Choroid plexus epithelial cell (primary cell): ENCODE measurements around the gene C1orf185.
A peak's percentile ranks its signal among the peaks of the same experiment; 100 is the strongest.
"Not testable (repeated sequence)": the region's sequence is repeated elsewhere in the genome, so short reads cannot be mapped to it uniquely, and the experiment has no call there.

Source experiments
- DNase-seq: peaks from one replicate; pipeline ENCODE4 v3.0.0-alpha.2; 2010; ENCODE audit warnings: low read depth
- H3K4me3 ChIP-seq: 2 replicates; pipeline ENCODE4 v1.5.1; 2011; ENCODE audit warnings: low read depth, mild to moderate bottlenecking, control low read depth, low read length, moderate library complexity
- CTCF ChIP-seq: conservative IDR thresholded peaks from 2 replicates; pipeline ENCODE4 v1.5.1; 2011; ENCODE audit warnings: low read depth, mild to moderate bottlenecking, control low read depth, inconsistent platforms, low read length, moderate library complexity

The C1orf185 gene

GRCh38 chr1:51093581-51093980 lies 8.4 kb upstream of the C1orf185 start:
- no peak for TF ChIP-seq CTCF
- no peak overlapping the region for H3K4me3 ChIP-seq
- DNase-seq: peak; percentile 50

GRCh38 chr1:51097171-51097570 lies 4.9 kb upstream of the C1orf185 start:
- no peak overlapping the region for H3K4me3 ChIP-seq
- no peak for TF ChIP-seq CTCF
- no peak for DNase-seq

- no peak for DNase-seq
- H3K4me3 ChIP-seq: no peak overlapping the region
- TF ChIP-seq CTCF: no peak
Observed at GRCh38 chr1:51100264-51100880, 1.7 kb upstream of the C1orf185 start.

GRCh38 chr1:51114137-51114536 lies 12.1 kb downstream of the C1orf185 start:
- no peak for DNase-seq
- H3K4me3 ChIP-seq: no peak overlapping the region
- no peak for TF ChIP-seq CTCF

GRCh38 chr1:51115714-51116404 lies 13.8 kb downstream of the C1orf185 start:
- no peak overlapping the region for H3K4me3 ChIP-seq
- DNase-seq: no peak
- no peak for TF ChIP-seq CTCF

GRCh38 chr1:51119331-51119730 lies 17.3 kb downstream of the C1orf185 start:
- no peak overlapping the region for H3K4me3 ChIP-seq
- TF ChIP-seq CTCF: no peak

GRCh38 chr1:51120629-51121028 lies 18.6 kb downstream of the C1orf185 start:
- no peak for TF ChIP-seq CTCF
- no peak for DNase-seq
- no peak overlapping the region for H3K4me3 ChIP-seq

More at GRCh38 chr1:51119331-51119730, 17.3 kb downstream of the C1orf185 start:
- DNase-seq: no peak

GRCh38 chr1:51127152-51127551 lies 25.1 kb downstream of the C1orf185 start:
- not testable (repeated sequence) for H3K4me3 ChIP-seq, DNase-seq
